Activated T-cell treated with anti-CD3 and anti-CD28 coated beads, Interleukin-2, amount 50 U/mL, for 48 hours (primary cell): ENCODE data around the gene GLYATL3.

ENCODE experiments used
- DNase-seq, 2 experiments: peaks; one replicate each; pipeline ENCODE4 v3.0.0-alpha.2; 2020

The GLYATL3 gene

GRCh38 chr6:49514571-49515484, 15.1 kb downstream of the GLYATL3 start:
- DNase-seq = no peak

DNA sequence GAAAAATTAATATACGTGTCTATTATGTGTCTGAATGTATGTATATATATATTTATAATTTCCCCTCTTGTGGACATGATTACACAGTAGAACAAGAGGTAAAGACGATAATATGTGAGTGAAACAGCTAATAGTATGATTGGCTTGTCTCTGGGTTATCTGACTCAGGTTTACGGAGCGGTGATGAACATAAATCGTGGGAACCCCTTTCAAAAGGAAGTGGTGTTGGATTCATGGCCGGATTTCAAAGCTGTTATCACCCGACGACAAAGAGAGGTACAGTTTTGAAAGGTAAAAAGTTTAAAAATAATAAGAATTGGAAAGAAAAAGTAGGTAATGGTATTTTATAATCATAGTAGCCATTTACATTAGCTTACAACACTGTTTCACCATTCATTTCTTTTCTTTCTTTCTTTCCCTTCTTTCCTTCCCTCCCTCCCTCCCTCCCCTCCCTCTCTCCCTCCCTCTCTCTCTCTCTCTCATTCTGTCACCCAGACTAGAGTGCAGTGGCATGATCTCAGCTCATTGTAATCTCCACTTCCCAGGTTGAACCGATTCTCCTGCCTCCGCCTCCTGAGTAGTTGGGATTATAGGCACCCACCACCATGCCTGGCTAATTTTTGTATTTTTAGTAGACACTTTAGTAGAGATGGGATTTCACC, 15.9 kb downstream of the GLYATL3 start:
- DNase-seq = no peak

DNA sequence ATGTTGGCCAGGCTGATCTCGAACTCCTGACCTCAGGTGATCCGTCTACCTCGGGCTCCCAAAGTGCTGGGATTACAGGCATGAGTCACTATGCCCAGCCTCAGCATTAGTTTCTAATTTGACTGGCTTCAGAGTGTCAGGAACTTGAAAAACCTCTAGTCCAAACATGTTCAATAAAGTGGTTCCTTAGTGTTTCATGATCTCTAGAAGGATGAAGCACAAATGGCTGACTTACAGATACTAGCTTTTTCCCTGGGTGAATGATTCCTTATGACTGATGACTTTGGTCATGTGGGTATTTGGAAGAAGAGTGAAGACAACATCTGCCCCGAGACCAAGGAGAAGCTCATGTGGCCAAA, 16.4 kb downstream of the GLYATL3 start:
- no peak for DNase-seq

- DNase-seq = no peak
These were observed 18.2 kb downstream of the GLYATL3 start for GRCh38 chr6:49517919-49518318.

DNA sequence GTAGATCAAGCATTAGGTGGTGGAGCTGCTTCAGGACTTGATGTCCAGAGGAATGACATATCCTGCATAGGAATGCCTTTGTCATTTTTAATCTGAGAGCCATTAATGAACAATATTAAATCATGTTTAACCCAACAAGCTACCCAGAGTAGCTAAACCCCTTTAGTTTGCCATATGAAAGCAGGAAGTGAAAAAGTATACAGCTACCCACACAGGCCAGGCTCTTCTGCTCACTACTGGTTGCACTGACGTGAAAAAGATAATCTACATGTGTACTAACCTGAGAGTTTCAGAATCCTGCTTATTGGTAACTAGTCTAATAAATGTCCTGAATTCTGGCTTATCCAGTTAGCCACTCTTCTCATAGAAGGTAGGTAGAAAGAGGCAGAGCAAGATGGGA, 19.9 kb downstream of the GLYATL3 start:
- DNase-seq = no peak

DNA sequence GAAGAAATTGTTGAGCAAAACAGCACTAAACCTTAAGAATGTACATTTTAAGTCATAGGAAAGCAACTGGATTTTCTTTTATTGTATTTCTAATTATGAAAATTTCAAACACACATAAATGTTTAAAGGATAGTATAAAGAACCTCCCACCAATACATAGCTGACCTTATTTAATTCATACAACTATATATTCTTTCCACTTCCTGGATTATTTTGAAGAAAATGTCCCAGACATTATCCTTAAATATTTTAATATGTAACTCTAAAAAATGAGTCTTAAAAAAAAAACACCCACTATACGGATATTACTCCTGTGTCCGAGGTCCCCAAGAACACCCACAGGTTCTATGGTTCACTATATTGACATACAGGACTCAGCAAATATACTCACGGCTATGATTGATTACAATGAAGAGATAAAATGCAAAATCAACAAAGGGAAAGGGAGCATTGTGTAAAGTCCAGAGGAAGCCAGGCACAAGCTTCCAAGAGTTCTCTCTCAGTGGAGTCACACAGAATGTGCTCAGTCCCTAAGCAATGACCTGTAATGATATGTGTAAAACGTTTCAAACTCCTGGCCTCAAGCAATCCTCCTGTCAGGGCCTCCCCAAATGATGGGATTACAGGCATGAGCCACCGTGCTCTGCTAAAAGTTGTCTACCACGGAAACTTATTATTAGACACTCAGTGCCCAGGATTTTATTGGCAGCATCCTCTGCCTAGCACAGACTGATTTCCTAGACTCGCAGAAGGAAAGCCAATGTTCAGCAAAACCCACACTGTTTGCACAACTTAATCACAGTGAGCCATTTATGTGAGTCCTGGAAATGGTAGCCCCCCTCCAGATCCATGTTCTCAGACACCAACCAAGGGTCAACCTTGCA, 23.2 kb downstream of the GLYATL3 start:
- no peak for DNase-seq

GRCh38 chr6:49523901-49524300, 24.2 kb downstream of the GLYATL3 start:
- no peak for DNase-seq

GRCh38 chr6:49524541-49524940, 24.8 kb downstream of the GLYATL3 start:
- no peak for DNase-seq

DNA sequence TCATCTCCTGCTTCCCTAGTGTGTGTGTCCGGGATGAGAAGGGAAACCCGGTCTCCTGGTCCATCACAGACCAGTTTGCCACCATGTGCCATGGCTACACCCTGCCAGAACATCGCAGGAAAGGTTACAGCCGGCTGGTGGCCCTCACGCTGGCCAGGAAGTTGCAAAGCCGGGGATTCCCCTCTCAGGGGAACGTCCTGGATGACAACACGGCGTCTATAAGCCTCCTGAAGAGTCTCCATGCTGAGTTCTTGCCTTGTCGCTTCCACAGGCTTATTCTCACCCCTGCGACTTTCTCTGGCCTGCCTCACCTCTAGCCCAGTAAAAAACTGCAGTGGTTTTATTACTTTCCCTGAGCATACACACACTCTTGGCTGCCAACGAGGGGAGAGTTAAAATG, 26.9 kb downstream of the GLYATL3 start:
- DNase-seq = no peak

DNA sequence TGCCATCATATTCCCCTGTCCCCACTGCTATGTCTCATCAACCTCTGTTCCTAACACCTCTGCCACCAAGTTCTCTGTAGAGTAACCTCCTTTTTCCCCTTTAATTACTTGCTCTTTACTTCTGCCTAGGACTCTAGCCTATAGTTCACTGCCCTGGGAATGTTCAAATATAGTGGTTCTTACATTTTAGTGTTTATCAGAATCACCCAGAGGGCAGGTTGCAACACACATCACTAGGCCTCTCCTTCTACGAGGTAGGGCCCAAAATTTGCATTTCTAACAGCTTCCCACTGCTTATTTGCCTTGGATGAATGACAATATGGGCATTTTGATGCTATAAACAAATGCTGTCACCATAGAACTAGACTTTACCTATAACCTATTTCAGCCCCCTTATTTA, 27.6 kb downstream of the GLYATL3 start:
- DNase-seq = no peak

DNA sequence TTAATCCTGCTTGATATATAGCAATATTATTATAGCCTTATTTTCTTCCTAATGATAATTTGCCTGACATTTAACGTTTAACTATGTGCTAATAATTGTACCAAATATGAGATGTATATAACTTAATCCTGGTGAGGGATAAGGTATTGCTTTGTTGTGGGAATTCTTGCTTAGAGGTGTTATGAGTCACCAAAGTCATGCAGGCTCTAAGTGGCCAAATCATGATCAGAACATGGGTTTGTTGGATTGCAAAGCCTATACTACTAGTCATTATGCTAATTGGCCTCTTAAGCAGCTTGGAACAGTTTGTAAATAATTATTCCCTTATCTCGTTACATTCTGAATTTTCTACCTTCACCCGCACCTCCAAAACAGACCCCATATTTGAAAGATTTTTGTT, 28.8 kb downstream of the GLYATL3 start:
- DNase-seq = no peak

DNA sequence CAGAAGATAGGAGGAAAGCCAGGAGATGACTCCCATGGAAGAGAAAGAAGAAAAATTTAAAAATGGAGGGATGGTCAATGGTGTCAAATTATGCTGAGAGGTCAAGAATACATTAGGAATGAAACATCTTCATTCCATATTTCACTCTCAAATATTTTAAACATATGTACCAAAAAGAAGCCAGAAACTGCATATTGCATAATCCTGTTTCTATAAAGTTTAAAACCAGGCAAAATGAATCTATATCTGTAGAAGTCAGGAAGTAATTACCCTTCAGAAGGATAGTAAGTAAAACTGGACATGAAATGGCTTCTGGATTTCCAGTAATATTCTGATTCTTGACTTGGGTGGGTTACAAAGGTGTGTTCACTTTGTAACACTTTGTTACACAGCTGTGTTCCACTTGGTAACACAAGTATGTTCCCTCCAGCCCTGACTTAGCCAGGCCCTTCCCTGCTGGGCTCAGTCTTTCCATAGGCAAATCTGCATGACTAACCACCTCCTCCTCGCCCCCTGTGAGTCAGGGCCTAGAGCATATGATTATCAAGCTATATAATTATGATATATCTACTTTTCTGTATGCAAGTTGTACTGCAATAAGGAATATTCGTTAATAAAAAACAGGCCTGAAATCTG, 30.5 kb downstream of the GLYATL3 start:
- DNase-seq = no peak

GRCh38 chr6:49531774-49532569, 32.2 kb downstream of the GLYATL3 start:
- DNase-seq = no peak

DNA sequence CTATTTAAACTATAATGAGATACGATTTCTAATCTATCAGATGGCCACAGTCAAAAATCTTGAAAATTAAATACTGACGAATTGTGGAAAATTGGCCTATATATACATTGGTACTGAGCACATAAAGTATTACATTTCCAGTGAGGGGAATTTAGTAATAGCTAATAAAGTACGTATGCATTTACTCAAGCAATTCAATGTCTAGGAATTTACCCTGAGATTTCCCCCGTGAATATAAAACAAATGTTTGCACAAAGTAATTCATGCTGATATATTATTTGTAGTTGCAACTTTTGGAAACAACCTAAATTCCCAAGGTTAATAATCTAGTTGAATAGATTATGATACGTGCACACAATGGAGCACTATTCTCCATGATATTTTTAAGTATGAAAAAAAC, 36.1 kb downstream of the GLYATL3 start:
- no peak for DNase-seq

- no peak for DNase-seq
These were observed 39.4 kb downstream of the GLYATL3 start for GRCh38 chr6:49539102-49539501.

DNA sequence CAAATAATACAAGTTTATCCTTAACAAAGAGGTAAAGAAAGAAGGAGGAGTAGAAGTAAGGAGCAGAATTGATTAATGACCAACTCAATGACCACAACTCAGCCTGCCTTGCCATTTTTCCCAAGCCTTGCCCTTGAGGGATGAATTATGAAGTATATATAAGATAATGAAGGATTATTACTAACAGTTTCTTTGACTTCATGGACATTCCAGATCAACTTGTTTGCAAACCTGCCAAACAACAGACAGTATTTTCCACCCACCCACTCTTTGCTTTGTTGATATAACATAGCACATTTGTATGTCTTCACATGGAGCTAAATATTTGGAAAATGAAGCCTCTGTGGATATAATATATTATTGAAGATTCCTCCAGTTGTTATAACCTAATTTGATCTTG, 40.9 kb downstream of the GLYATL3 start:
- no peak for DNase-seq

- no peak for DNase-seq
These were observed 41.5 kb downstream of the GLYATL3 start for GRCh38 chr6:49541210-49541724.

DNA sequence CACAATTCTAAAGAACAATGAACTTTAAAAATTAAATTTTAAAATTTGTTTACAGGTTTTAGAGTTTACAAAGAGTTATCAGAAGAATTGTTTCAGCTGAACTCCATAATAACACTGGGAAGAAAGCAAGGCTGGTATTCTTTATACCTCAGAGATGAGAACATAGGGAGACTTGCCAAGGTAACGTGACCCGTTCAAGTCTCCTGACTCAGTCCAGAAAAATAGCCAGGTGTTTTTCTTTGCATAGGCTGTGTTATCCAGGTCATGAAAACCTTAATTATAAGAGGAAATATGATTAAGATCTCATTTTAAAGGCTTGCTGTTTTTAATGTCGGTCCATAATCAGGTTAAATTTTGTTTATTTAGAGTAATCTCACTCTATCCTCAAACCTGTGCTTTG, 42.2 kb downstream of the GLYATL3 start:
- DNase-seq = no peak

- DNase-seq = no peak
These were observed 43.5 kb downstream of the GLYATL3 start for GRCh38 chr6:49543087-49543858.

DNA sequence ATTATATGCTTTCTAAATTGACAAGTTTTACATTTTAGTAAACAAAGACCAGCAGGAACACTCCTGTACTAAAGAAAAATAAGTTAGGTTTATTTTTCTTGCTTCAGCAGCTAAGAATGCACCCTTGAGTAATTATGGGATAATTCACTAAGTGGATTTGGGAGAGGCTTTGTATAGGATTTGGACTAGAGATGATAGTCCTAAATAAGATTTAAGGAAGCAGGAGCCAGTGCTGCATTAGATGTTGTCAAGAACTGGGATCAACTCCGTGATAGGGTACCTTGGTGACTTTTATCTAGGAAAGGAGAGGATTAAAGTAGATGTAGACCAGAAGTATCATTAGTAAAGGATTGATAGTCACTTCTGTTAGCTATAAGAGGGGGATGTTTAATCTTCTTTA, 46.6 kb downstream of the GLYATL3 start:
- no peak for DNase-seq
